Adrenal gland (tissue), 12 donors: ENCODE data around the gene DNA2. TPM values are rescaled to one million over a fixed set of nuclear protein-coding genes. Genes with fewer than 3 reads are reported as not detected.

Experiments used
- DNase-seq, 7 donors: peaks; one replicate each; pipeline ENCODE4 v3.0.0-alpha.2; 2019 to 2020
- H3K27ac ChIP-seq, 5 donors: fragments of 200-600 bp; sonication (generic) in 4 of 5; 1 replicate in 3 of 5; 2 replicates in 2 of 5; pipeline versions ENCODE4 v1.5.1 to v1.8.0; 2016 to 2020; ENCODE audit warnings: mild to moderate bottlenecking in 1 of 5
- H3K27me3 ChIP-seq: fragments of 200-600 bp; 2 replicates; pipeline ENCODE4 v1.8.0; 2021
- H3K36me3 ChIP-seq, 2 donors: fragments of 200-600 bp; replicated peaks in 1 of 2; 1 replicate in 1 of 2; 2 replicates in 1 of 2; pipeline versions ENCODE4 v1.5.1 to v1.8.0; 2018 to 2022
- H3K4me1 ChIP-seq, 2 donors: fragments of 200-600 bp; replicated peaks in 1 of 2; 1 replicate in 1 of 2; 2 replicates in 1 of 2; pipeline versions ENCODE4 v1.5.1 to v1.8.0; 2018 to 2021
- H3K4me3 ChIP-seq, 4 donors: fragments of 200-600 bp; sonication (generic) in 3 of 4; one replicate each; pipeline ENCODE4 v1.5.1; 2016 to 2018
- H3K9me3 ChIP-seq, 3 donors: fragments of 200-600 bp; sonication (generic) in 1 of 3; replicated peaks in 1 of 3; 1 replicate in 2 of 3; 2 replicates in 1 of 3; pipeline versions ENCODE4 v1.5.1 to v1.8.0; 2016 to 2021
- CTCF ChIP-seq, 6 experiments: fragments of 450-650 bp in 4 of 6; fragments of 200-600 bp in 2 of 6; sonication (generic) in 1 of 6; IDR thresholded peaks; 1 replicate in 5 of 6; 2 replicates in 1 of 6; pipeline versions ENCODE4 v1.5.1 to v1.8.0; 2016 to 2021; ENCODE audit warnings: antibody characterized with exemption in 6 of 6, mild to moderate bottlenecking in 2 of 6, moderate library complexity in 1 of 6
- POLR2A ChIP-seq, 2 donors: fragments of 450-650 bp; IDR thresholded peaks; one replicate each; pipeline ENCODE4 v1.6.1; 2017; ENCODE audit warnings: antibody characterized with exemption in 2 of 2, mild to moderate bottlenecking in 2 of 2, moderate library complexity in 1 of 2
- WGBS, 4 donors: extraction: QIAGEN DNeasy Blood & Tissue Kit in 2 of 4; methylation state at CpG; one replicate each; pipeline versions ENCODE4 v1.1.5 to v1.1.7; 2013 to 2017; 5-methylcytosine and 5-hydroxymethylcytosine counted together
- intact Hi-C, 2 donors: fragments of 100-400 bp; cut with DNase I; formaldehyde crosslinking; loops; one replicate each; pipeline versions ENCODE4 v1.14.1 to v1.15.0; 2022 to 2023
- polyA plus RNA-seq, 3 donors: library from polyadenylated mRNA; stranded (reverse); fragments of 200-250 nt in 2 of 3; fragments of 350-450 nt in 1 of 3; fragmentation: Illumina TruSeq in 1 of 3; extraction: RNeasy Lipid Tissue Mini Kit (QIAGEN cat#74804) in 1 of 3; gene quantifications; one replicate each; pipeline ENCODE4 v1.2.3, GENCODE V29; 2013 to 2014
- total RNA-seq, 9 donors: library from RNA; depleted of rRNA in 4 of 9; stranded (reverse); fragments of >200 nt in 4 of 9; fragments of 120-200 nt in 1 of 9; fragmentation: NEBNext Ultra II Directional in 1 of 9; extraction: Animal tissue kit (Norgen Biotek cat#: 25700) in 1 of 9; gene quantifications; one replicate each; pipeline versions ENCODE4 v1.1.0 to v1.2.4, GENCODE V29; 2013 to 2023
- donor health status: healthy with polysubstance abuse.
- donor health status: Bipolar disorder and iron deficiency.
- donor health status: DM: yes; HTN: yes; CAD: no.
- donor health status: DM: no; HTN: no; CAD: no.
- donor health status: DM: no; HTN: no; CAD: no.
- donor health status: DM: yes; HTN: yes; CAD: no.

The DNA2 gene
- total and polyA plus RNA-seq, 12 donors, result 0.55 to 8.4 (median 1.6) TPM

GRCh38 chr10:68499544-68499943 is 27.8 kb upstream of the DNA2 start:
- H3K27me3 ChIP-seq, result no peaks in the 10 kb centered on the region
- no peak overlapping the region for H3K4me3 ChIP-seq
- no peaks in the 10 kb centered on the region for H3K4me1 ChIP-seq
- intact Hi-C loops, result no loop called here
- DNase-seq, result no peak
- WGBS, 4 donors, result 76 to 81% (median 80%) methylated on average over 6 of the region's 6 CpGs
- peaks cover 0 to 9% of the 10 kb centered on the region in 2 donors for H3K36me3 ChIP-seq
- no peak overlapping the region for H3K27ac ChIP-seq
- TF ChIP-seq CTCF (IDR thresholded peaks at IDR 0.05) (no peak), POLR2A (IDR thresholded peaks at IDR 0.05) (no peak)
- no peaks in the 10 kb centered on the region for H3K9me3 ChIP-seq

- no peak overlapping the region for H3K4me3 ChIP-seq
- no peak for DNase-seq
- no peak for TF ChIP-seq POLR2A (IDR thresholded peaks at IDR 0.05)
- TF ChIP-seq CTCF (IDR thresholded peaks at IDR 0.05), result no peak
- H3K36me3 ChIP-seq, result peaks cover 0 to 6% of the 10 kb centered on the region in 2 donors
- WGBS, 4 donors, result 45 to 63% (median 53%) methylated on average over 2 of the region's 2 CpGs
- no peaks in the 10 kb centered on the region for H3K27me3 ChIP-seq
- intact Hi-C loops, result no loop called here
- no peaks in the 10 kb centered on the region for H3K4me1 ChIP-seq
- no peaks in the 10 kb centered on the region for H3K9me3 ChIP-seq
- no peak overlapping the region for H3K27ac ChIP-seq
Measured at GRCh38 chr10:68496072-68496471, 24.3 kb upstream of the DNA2 start.

- H3K4me3 ChIP-seq, result no peak overlapping the region
- no peak for TF ChIP-seq CTCF (IDR thresholded peaks at IDR 0.05)
- TF ChIP-seq POLR2A (IDR thresholded peaks at IDR 0.05), result no peak
- H3K4me1 ChIP-seq, result no peaks in the 10 kb centered on the region
- no peaks in the 10 kb centered on the region for H3K9me3 ChIP-seq
- H3K36me3 ChIP-seq, result peaks cover 0 to 18% of the 10 kb centered on the region in 2 donors
- intact Hi-C loops, result no loop called here
- DNase-seq, result no peak
- H3K27me3 ChIP-seq, result no peaks in the 10 kb centered on the region
- WGBS, 4 donors, result 68 to 80% (median 74%) methylated on average over 2 of the region's 2 CpGs
- no peak overlapping the region for H3K27ac ChIP-seq
Measured at GRCh38 chr10:68492118-68492517, 20.3 kb upstream of the DNA2 start.

- intact Hi-C loops, result no loop called here
- H3K4me3 ChIP-seq, result no peak overlapping the region
- WGBS, 4 donors, result 58 to 76% (median 67%) methylated on average over 3 of the region's 3 CpGs
- no peak for TF ChIP-seq CTCF (IDR thresholded peaks at IDR 0.05)
- no peaks in the 10 kb centered on the region for H3K4me1 ChIP-seq
- DNase-seq, result peak in 5 of 7 donors; percentile 16 to 48 (median 25)
- H3K9me3 ChIP-seq, result no peaks in the 10 kb centered on the region
- no peaks in the 10 kb centered on the region for H3K27me3 ChIP-seq
- H3K36me3 ChIP-seq, result peaks cover 0 to 39% of the 10 kb centered on the region in 2 donors
- H3K27ac ChIP-seq, result no peak overlapping the region
Measured at GRCh38 chr10:68489919-68490318, 18.1 kb upstream of the DNA2 start.
